ENCODE data around the gene SIDT1.

DNA sequence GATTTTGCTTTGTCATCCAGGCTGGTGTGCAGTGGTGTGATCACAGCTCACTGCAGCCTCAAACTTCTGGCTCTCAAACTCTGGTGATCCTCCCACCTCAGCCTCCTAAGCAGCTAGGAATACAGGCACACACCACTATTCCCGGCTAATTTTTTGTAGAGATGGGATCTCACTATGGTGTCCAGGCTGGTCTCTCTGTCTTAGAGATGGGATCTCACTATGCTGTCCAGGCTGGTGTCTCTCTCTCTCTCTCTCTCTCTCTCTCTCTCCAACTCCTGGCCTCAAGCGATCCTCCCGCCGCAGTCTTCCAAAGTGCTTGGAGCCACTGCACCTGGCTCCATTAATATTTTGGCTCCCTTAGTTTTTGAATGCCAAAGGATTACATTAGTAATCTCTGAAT lies 146.4 kb downstream of the SIDT1 start:
- no peak for TF ChIP-seq ELF4 (IDR thresholded peaks at IDR 0.05)
- no peak for TF ChIP-seq FOXM1 (IDR thresholded peaks at IDR 0.05; ENCODE audit: borderline replicate concordance)
- TF ChIP-seq, protein P1, sequence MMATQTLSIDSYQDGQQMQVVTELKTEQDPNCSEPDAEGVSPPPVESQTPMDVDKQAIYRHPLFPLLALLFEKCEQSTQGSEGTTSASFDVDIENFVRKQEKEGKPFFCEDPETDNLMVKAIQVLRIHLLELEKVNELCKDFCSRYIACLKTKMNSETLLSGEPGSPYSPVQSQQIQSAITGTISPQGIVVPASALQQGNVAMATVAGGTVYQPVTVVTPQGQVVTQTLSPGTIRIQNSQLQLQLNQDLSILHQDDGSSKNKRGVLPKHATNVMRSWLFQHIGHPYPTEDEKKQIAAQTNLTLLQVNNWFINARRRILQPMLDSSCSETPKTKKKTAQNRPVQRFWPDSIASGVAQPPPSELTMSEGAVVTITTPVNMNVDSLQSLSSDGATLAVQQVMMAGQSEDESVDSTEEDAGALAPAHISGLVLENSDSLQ (IDR thresholded peaks at IDR 0.05): no peak
- TF ChIP-seq FOXA1 (IDR thresholded peaks at IDR 0.05): no peak
